Smooth muscle cell (in vitro differentiated cells): ENCODE data around the gene DNMT3A. TPM values are rescaled to one million over a fixed set of nuclear protein-coding genes. Genes with fewer than 3 reads are reported as not detected.
A peak's percentile ranks its signal among the peaks of the same experiment; 100 is the strongest.

ENCODE experiments used
- DNase-seq: peaks from one replicate; lab custom pipeline; 2025; ENCODE audit not compliant: unreplicated experiment; lab: John Stamatoyannopoulos, UW
- H2AFZ ChIP-seq: fragments of 200-600 bp; sonication (generic); 2 replicates; pipeline ENCODE4 v1.6.0; 2016; ENCODE audit warnings: antibody characterized with exemption, low read depth, mild to moderate bottlenecking
- H3F3A ChIP-seq: fragments of 200-600 bp; sonication (generic); 2 replicates; pipeline ENCODE4 v1.6.0; 2017; ENCODE audit warnings: antibody characterized with exemption, low read depth
- H3K27ac ChIP-seq: fragments of 200-600 bp; sonication (generic); 2 replicates; pipeline ENCODE4 v1.5.1; 2016; ENCODE audit warnings: low read depth, mild to moderate bottlenecking
- H3K27me3 ChIP-seq: fragments of 200-600 bp; sonication (generic); 2 replicates; pipeline ENCODE4 v1.6.1; 2016; ENCODE audit warnings: low read depth, mild to moderate bottlenecking
- H3K36me3 ChIP-seq: fragments of 200-600 bp; sonication (generic); 2 replicates; pipeline ENCODE4 v1.5.1; 2016; ENCODE audit warnings: low read depth
- H3K4me1 ChIP-seq: fragments of 200-600 bp; sonication (generic); 2 replicates; pipeline ENCODE4 v1.5.1; 2016; ENCODE audit warnings: low read depth
- H3K4me2 ChIP-seq: fragments of 200-600 bp; sonication (generic); 2 replicates; pipeline ENCODE4 v1.6.0; 2016; ENCODE audit warnings: mild to moderate bottlenecking
- H3K4me3 ChIP-seq: fragments of 200-600 bp; sonication (generic); 2 replicates; pipeline ENCODE4 v1.5.1; 2016; ENCODE audit warnings: mild to moderate bottlenecking
- H3K79me2 ChIP-seq: fragments of 200-600 bp; sonication (generic); 2 replicates; pipeline ENCODE4 v1.6.0; 2016; ENCODE audit warnings: low read depth, mild to moderate bottlenecking
- H3K9ac ChIP-seq: fragments of 200-600 bp; sonication (generic); 2 replicates; pipeline ENCODE4 v1.6.0; 2016; ENCODE audit warnings: low read depth
- H3K9me3 ChIP-seq: fragments of 200-600 bp; sonication (generic); replicated peaks from 2 replicates; pipeline ENCODE4 v1.5.1; 2016; ENCODE audit warnings: low read depth
- H4K20me1 ChIP-seq: fragments of 200-600 bp; sonication (generic); 2 replicates; pipeline ENCODE4 v1.6.0; 2016; ENCODE audit warnings: low read depth
- CTCF ChIP-seq: fragments of 200-600 bp; sonication (generic); IDR thresholded peaks from 2 replicates; pipeline ENCODE4 v1.5.1; 2017; ENCODE audit warnings: borderline replicate concordance, mild to moderate bottlenecking, antibody characterized with exemption; ENCODE audit not compliant: insufficient read depth, poor library complexity, severe bottlenecking
- WGBS: methylation state at CpG from one replicate; pipeline ENCODE4 v1.1.7; 2016; ENCODE audit warnings: low lambda C conversion rate; 5-methylcytosine and 5-hydroxymethylcytosine counted together
- polyA plus RNA-seq: library from polyadenylated mRNA; unstranded; fragments of >200 nt; fragmentation: Nextera tagmentation; extraction: Ambion mirVana; gene quantifications from 2 replicates; pipeline ENCODE4 v1.2.1, GENCODE V29; 2016
- total RNA-seq: library from RNA; depleted of rRNA; stranded (reverse); fragments of >200 nt; gene quantifications from 2 replicates; pipeline ENCODE4 v1.2.3, GENCODE V29; 2014

DNMT3A gene
- total and polyA plus RNA-seq, 2 experiments from 2014 or later: 16.4 to 19.9 TPM

- H2AFZ ChIP-seq: peak overlapping the region; percentile 20
These were observed 143.6 kb downstream of the DNMT3A start for GRCh38 chr2:25198209-25198525.

GRCh38 chr2:25197336-25198208 is 144.2 kb downstream of the DNMT3A start:
- peak overlapping the region; percentile 1 for H3K4me2 ChIP-seq
- no peaks in the 10 kb centered on the region for H3K4me1 ChIP-seq
- no peaks in the 10 kb centered on the region for H3K9me3 ChIP-seq
- no peak for TF ChIP-seq CTCF
- no peaks in the 10 kb centered on the region for H3K79me2 ChIP-seq
- H3K9ac ChIP-seq: no peak overlapping the region
- H3K4me3 ChIP-seq: no peak overlapping the region
- H3F3A ChIP-seq: no peaks in the 10 kb centered on the region
- H3K27ac ChIP-seq: no peak overlapping the region
- peak overlapping the region; percentile 20 for H2AFZ ChIP-seq
- 67% methylated on average over 12 of the region's 12 CpGs for WGBS
- no peaks in the 10 kb centered on the region for H3K27me3 ChIP-seq
- H4K20me1 ChIP-seq: no peaks in the 10 kb centered on the region
- no peak for DNase-seq
- H3K36me3 ChIP-seq: no peaks in the 10 kb centered on the region

More at GRCh38 chr2:25198209-25198525, 143.6 kb downstream of the DNMT3A start:
- peak overlapping the region; percentile 1 for H3K4me2 ChIP-seq
- no peaks in the 10 kb centered on the region for H4K20me1 ChIP-seq
- H3K9ac ChIP-seq: no peak overlapping the region
- H3K4me1 ChIP-seq: no peaks in the 10 kb centered on the region
- H3K27ac ChIP-seq: no peak overlapping the region
- H3K4me3 ChIP-seq: no peak overlapping the region
- no peaks in the 10 kb centered on the region for H3K79me2 ChIP-seq
- DNase-seq: no peak
- TF ChIP-seq CTCF: no peak
- H3K27me3 ChIP-seq: no peaks in the 10 kb centered on the region
- no peaks in the 10 kb centered on the region for H3F3A ChIP-seq
- 67% methylated on average over 4 of the region's 4 CpGs for WGBS
- no peaks in the 10 kb centered on the region for H3K36me3 ChIP-seq
- H3K9me3 ChIP-seq: no peaks in the 10 kb centered on the region

GRCh38 chr2:25194576-25195122 is 147.1 kb downstream of the DNMT3A start:
- no peak overlapping the region for H3K4me2 ChIP-seq
- H2AFZ ChIP-seq: no peak overlapping the region
- H3K9ac ChIP-seq: no peak overlapping the region
- no peak for TF ChIP-seq CTCF
- H3K27me3 ChIP-seq: no peaks in the 10 kb centered on the region
- no peaks in the 10 kb centered on the region for H3K36me3 ChIP-seq
- H3K4me3 ChIP-seq: no peak overlapping the region
- no peaks in the 10 kb centered on the region for H4K20me1 ChIP-seq
- WGBS: 76% methylated on average over 9 of the region's 9 CpGs
- H3K9me3 ChIP-seq: no peaks in the 10 kb centered on the region
- DNase-seq: no peak
- no peaks in the 10 kb centered on the region for H3F3A ChIP-seq
- H3K27ac ChIP-seq: no peak overlapping the region
- H3K79me2 ChIP-seq: no peaks in the 10 kb centered on the region
- H3K4me1 ChIP-seq: no peaks in the 10 kb centered on the region
